GM12864 (cell line): ENCODE data around the gene ADAMTS8.

ENCODE experiments used
- DNase-seq: peaks from one replicate; pipeline ENCODE4 v3.0.0-alpha.2; 2011; ENCODE audit warnings: low read depth
- H3K4me3 ChIP-seq: 2 replicates; pipeline ENCODE4 v1.5.1; 2011; ENCODE audit warnings: mild to moderate bottlenecking, low read depth, low read length, control low read depth
- TF ChIP-seq, protein P1 (sequence below): IDR thresholded peaks from 2 replicates; pipeline ENCODE4 v1.5.1; 2011; ENCODE audit warnings: low read depth, mild to moderate bottlenecking, moderate library complexity, low read length, control low read depth, inconsistent platforms; ENCODE audit errors: missing control alignments

The ADAMTS8 gene

DNA sequence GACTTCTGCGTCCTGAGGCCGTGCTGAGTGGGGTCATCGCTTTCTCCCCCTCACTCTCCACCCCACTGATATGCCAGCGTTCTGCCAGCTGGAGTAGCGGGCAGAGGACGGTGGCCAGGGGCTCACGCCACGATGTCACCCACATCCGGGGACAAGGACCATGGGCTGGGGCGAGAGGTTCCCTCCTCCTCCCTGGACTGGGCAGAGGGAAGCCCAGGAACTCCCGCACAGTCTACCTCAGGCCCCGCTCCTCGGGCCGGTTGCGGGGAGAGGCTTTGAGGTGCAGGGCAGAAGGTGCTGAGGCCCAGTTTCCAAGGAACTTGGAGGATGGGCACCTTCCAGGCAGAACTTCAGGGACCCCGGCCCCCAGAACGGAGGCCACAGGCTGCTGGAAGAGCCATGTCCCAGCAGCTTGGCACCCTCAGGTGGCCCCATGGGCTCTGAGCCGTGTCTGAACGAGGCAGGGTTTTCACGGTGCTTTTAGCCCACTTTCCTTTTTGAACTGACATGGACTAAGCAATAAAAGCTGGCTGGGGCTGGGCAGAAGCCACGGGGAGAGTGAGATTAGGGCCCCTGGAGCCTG, 45.5 kb upstream of the ADAMTS8 start:
- H3K4me3 ChIP-seq = no peak overlapping the region
- no peak for DNase-seq
- TF ChIP-seq, protein P1, sequence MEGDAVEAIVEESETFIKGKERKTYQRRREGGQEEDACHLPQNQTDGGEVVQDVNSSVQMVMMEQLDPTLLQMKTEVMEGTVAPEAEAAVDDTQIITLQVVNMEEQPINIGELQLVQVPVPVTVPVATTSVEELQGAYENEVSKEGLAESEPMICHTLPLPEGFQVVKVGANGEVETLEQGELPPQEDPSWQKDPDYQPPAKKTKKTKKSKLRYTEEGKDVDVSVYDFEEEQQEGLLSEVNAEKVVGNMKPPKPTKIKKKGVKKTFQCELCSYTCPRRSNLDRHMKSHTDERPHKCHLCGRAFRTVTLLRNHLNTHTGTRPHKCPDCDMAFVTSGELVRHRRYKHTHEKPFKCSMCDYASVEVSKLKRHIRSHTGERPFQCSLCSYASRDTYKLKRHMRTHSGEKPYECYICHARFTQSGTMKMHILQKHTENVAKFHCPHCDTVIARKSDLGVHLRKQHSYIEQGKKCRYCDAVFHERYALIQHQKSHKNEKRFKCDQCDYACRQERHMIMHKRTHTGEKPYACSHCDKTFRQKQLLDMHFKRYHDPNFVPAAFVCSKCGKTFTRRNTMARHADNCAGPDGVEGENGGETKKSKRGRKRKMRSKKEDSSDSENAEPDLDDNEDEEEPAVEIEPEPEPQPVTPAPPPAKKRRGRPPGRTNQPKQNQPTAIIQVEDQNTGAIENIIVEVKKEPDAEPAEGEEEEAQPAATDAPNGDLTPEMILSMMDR = no peak

DNA sequence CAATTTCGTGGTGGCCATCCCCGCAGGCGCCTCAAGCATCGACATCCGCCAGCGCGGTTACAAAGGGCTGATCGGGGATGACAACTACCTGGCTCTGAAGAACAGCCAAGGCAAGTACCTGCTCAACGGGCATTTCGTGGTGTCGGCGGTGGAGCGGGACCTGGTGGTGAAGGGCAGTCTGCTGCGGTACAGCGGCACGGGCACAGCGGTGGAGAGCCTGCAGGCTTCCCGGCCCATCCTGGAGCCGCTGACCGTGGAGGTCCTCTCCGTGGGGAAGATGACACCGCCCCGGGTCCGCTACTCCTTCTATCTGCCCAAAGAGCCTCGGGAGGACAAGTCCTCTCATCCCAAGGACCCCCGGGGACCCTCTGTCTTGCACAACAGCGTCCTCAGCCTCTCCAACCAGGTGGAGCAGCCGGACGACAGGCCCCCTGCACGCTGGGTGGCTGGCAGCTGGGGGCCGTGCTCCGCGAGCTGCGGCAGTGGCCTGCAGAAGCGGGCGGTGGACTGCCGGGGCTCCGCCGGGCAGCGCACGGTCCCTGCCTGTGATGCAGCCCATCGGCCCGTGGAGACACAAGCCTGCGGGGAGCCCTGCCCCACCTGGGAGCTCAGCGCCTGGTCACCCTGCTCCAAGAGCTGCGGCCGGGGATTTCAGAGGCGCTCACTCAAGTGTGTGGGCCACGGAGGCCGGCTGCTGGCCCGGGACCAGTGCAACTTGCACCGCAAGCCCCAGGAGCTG, 44.8 kb upstream of the ADAMTS8 start:
- DNase-seq = no peak
- TF ChIP-seq, protein P1 = no peak
- no peak overlapping the region for H3K4me3 ChIP-seq

DNA sequence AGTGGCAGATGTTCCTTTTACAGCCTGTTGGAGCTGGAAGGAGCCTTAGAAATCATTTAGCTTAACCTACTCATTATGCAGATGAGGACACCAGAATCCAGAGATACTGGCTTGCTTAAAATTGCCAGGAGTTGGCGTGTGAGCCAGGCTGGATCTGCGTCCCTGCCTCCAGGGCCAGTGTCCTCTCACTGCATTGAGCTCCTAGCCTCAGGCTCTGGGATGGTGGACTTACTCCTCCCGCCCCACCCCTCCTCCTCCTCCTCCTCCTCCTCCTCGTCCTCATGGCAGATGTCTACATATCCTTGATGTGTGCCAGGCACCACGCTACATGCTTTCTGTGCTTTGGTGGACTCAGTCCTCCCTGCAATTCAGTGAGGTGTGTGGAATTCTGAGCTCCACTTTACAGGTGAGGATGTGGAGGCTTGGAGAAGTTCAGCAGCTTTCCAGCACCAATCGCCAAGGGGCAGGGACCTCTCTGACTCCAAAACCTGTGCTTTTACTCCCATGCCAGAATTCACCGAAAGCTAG, 44.1 kb upstream of the ADAMTS8 start:
- TF ChIP-seq, protein P1 = no peak
- no peak for DNase-seq
- no peak overlapping the region for H3K4me3 ChIP-seq

DNA sequence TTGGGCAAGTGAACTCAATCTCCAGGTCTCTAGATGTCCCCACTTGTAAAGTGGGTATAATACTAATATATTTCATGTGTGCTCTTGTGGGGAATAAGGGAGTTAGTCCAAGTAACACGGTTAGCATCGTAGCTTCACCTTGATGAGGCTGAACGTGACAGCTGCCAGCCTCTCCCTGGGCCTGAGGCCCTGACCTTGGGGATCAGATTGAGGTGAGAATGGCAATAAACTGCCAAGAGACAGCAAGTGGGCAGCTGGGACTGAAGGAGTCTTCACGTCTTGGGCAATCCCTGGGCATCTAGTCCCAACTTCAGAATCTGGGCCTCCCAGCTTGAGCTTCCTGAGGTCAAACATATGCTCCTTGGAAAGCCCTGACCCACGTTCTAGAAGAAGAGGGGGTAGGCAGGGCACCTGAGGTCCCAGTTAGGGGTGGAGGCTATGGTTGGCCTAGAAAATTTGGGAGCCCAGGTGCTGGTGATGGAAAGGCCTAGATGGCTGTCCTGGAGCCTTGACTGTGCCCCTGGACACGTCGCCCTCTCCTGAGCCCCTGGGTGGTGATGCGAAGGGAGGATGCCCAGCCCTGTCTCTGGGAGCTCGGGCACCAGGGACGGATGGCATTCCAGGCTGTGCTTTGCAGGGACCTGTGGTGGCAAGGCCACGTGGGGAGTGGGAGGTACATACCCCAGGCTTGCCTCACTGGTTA, 43.5 kb upstream of the ADAMTS8 start:
- H3K4me3 ChIP-seq = no peak overlapping the region
- TF ChIP-seq, protein P1 = no peak
- DNase-seq = no peak

DNA sequence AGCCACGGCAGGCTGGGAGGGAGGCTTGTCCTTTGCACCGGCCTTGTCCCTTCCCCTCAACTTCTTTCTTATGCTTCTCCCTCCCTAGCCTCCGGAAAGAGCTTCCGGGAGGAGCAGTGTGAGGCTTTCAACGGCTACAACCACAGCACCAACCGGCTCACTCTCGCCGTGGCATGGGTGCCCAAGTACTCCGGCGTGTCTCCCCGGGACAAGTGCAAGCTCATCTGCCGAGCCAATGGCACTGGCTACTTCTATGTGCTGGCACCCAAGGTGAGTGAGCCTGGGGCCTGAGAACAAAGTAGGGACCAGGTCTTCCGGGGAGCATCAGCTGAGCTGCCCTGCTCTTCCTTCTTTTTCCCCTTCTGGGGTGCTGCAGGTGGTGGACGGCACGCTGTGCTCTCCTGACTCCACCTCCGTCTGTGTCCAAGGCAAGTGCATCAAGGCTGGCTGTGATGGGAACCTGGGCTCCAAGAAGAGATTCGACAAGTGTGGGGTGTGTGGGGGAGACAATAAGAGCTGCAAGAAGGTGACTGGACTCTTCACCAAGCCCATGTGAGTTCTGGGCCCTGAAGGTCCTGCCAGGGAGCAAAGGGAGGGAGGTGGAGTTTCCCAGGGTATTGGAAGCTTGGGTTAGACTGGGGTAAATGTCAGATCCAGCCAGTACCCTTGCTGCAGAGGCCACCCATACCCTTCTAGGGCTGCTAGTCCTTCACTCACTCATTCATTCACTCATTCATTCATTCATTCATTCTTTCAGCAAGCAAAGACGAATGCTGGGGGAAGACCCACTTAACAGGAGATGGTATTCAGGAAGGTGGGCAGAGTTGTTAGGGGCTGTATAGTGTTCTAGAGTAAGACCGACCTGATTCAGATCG, 42.7 kb upstream of the ADAMTS8 start:
- H3K4me3 ChIP-seq = no peak overlapping the region
- no peak for DNase-seq
- TF ChIP-seq, protein P1 = no peak

DNA sequence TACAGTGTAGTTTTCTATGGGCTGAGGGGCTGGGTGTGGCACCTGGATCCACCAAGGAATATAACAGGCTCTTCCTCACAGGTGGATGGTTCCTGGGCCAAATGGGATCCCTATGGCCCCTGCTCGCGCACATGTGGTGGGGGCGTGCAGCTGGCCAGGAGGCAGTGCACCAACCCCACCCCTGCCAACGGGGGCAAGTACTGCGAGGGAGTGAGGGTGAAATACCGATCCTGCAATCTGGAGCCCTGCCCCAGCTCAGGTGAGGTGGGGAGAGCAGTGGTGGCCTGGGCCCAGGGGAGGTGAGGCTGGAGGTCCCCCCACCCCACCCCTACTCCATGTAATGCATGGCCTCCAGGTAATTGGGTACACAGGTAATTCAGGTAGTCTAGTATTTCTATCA, 40.8 kb upstream of the ADAMTS8 start:
- no peak for DNase-seq
- no peak overlapping the region for H3K4me3 ChIP-seq
- TF ChIP-seq, protein P1 = no peak
